ENCODE data around the gene GAREM1. TPM values are rescaled to one million over a fixed set of nuclear protein-coding genes. Genes with fewer than 3 reads are reported as not detected.

Gene GAREM1
- total and polyA plus RNA-seq, 2 of the 8 experiments (the other 6 are each of a cell fraction or from before 2014, with no cell fraction given) = 3.6 to 9.2 TPM

- no peaks in the 10 kb centered on the region for H3K27me3 ChIP-seq (replicated peaks in 1 of 4; ENCODE audit: control insufficient read depth in 3 of 4, extremely low read depth in 1 of 4, insufficient read depth in 3 of 4, low read length in 3 of 4)
- H4K8ac ChIP-seq (ENCODE audit: extremely low read depth, insufficient read depth, low read length) = no peak overlapping the region
- H3K23ac ChIP-seq (ENCODE audit: insufficient read length) = no peak overlapping the region
- no peak overlapping the region for H3K9ac ChIP-seq (replicated peaks in 1 of 4; ENCODE audit: extremely low read depth in 1 of 4, low read depth in 3 of 4, low read length in 3 of 4)
- no peak overlapping the region for H2AK5ac ChIP-seq (ENCODE audit: low read depth, low read length)
- no peak overlapping the region for H4K91ac ChIP-seq (replicated peaks; ENCODE audit: insufficient read length, low read length)
- H3K4me2 ChIP-seq (ENCODE audit: insufficient read depth in 1 of 2, low read depth in 2 of 2, low read length in 2 of 2) = no peak overlapping the region
- no peak overlapping the region for H3K14ac ChIP-seq (ENCODE audit: insufficient read length)
- no peaks in the 10 kb centered on the region; the same call in 1 of the 2 replicates for H3K23me2 ChIP-seq (ENCODE audit: low read depth, low read length)
- no peak overlapping the region for H2AFZ ChIP-seq (ENCODE audit: low read length)
- no peak overlapping the region for H2BK20ac ChIP-seq (ENCODE audit: low read length)
- no peak overlapping the region for H2BK120ac ChIP-seq (replicated peaks; ENCODE audit: low read depth, low read length)
- no peaks in the 10 kb centered on the region for H4K20me1 ChIP-seq (replicated peaks in 1 of 2; ENCODE audit: control insufficient read depth in 1 of 2, insufficient read depth in 2 of 2, low read length in 2 of 2)
- peaks cover 0 to 4% (median 0%) of the 10 kb centered on the region in 4 experiments; a peak in 1 of 7 replicates for H3K4me1 ChIP-seq (replicated peaks in 1 of 4; ENCODE audit: control insufficient read depth in 3 of 4, insufficient read depth in 4 of 4, low read length in 3 of 4)
- H2BK15ac ChIP-seq (ENCODE audit: low read length) = no peak overlapping the region
- TF ChIP-seq RXRA (IDR thresholded peaks at IDR 0.05; ENCODE audit: insufficient read depth, low read depth, low read length) (no peak), MAFK (IDR thresholded peaks at IDR 0.05; ENCODE audit: low read depth, low read length) (no peak), BACH1 (IDR thresholded peaks at IDR 0.05; ENCODE audit: low read length) (no peak), ATF2 (IDR thresholded peaks at IDR 0.05; ENCODE audit: low read length) (no peak), CHD2 (IDR thresholded peaks at IDR 0.05; ENCODE audit: low read length) (no peak), SUZ12 (IDR thresholded peaks at IDR 0.05; ENCODE audit: low read length) (no peak), EP300 (IDR thresholded peaks at IDR 0.05; ENCODE audit: borderline replicate concordance in 1 of 2, low read depth in 2 of 2, low read length in 2 of 2) (no peak)
- H3K36me3 ChIP-seq (ENCODE audit: control insufficient read depth in 2 of 4, insufficient read depth in 4 of 4, low read length in 3 of 4) = no peaks in the 10 kb centered on the region
- WGBS, 2 experiments (ENCODE audit: extremely low coverage in 1 of 2, insufficient coverage in 1 of 2, insufficient read length in 1 of 2, insufficient replicate concordance in 2 of 2, low coverage in 1 of 2, low lambda C conversion rate in 2 of 2, missing lambda C conversion rate in 1 of 2) = 69% methylated on average over 2 of the region's 2 CpGs; no CpG with 5 or more reads in 1 of the 2 experiments
- no peaks in the 10 kb centered on the region; the same call in 1 of the 2 replicates for H3K79me1 ChIP-seq (ENCODE audit: low read depth, low read length)
- no peak overlapping the region for H3K27ac ChIP-seq (ENCODE audit: low read depth, low read length)
- no peak for DNase-seq (ENCODE audit: low read depth in 1 of 2, low spot score in 2 of 2)
- no peak overlapping the region for H3K4ac ChIP-seq (replicated peaks; ENCODE audit: insufficient read length, low read depth, low read length)
- no peak overlapping the region for H3K56ac ChIP-seq (replicated peaks; ENCODE audit: insufficient read length, low read depth, low read length)
- ChIA-PET CTCF (ENCODE audit: partially characterized antibody) (interaction anchor here (1.1 to 2.4 kb wide), 2 partner anchors 100 to 177 kb away, joined by 3 to 7 read pairs; no protein-coding TSS in a partner anchor), POLR2A (ENCODE audit: partially characterized antibody) (interaction anchor here (1.0 kb wide), 1 partner anchor 14 kb away, joined by 3 read pairs; no protein-coding TSS in a partner anchor)
- no peak overlapping the region for H2BK5ac ChIP-seq (ENCODE audit: low read depth, low read length)
- no peak overlapping the region for H4K5ac ChIP-seq (ENCODE audit: insufficient read length, low read depth, low read length)
- H3K9me3 ChIP-seq (ENCODE audit: insufficient read depth in 2 of 2, low read depth in 1 of 2, low read length in 1 of 2) = no peaks in the 10 kb centered on the region
- H3K4me3 ChIP-seq (ENCODE audit: extremely low read depth in 1 of 4, insufficient read depth in 2 of 4, low read depth in 3 of 4, low read length in 4 of 4) = no peak overlapping the region
- no peaks in the 10 kb centered on the region for H3K79me2 ChIP-seq (ENCODE audit: control insufficient read depth in 1 of 2, insufficient read depth in 2 of 2, low read length in 2 of 2)
- H3K18ac ChIP-seq (ENCODE audit: extremely low read depth, low read length) = no peak overlapping the region
- H2BK12ac ChIP-seq (ENCODE audit: low read depth, low read length) = no peak overlapping the region
- no peak for FAIRE-seq
Observed at GRCh38 chr18:32371384-32371783, 99.3 kb downstream of the GAREM1 start.

Data from H1 (cell line).